ENCODE results near the gene CCL3.
"Not testable (repeated sequence)": the region's sequence is repeated elsewhere in the genome, so short reads cannot be mapped to it uniquely, and the experiment has no call there.

GRCh38 chr17:36099004-36099403, 9.1 kb upstream of the CCL3 start:
- not testable (repeated sequence) for TF ChIP-seq EZH2phosphoT487 (IDR thresholded peaks at IDR 0.05; ENCODE audit: borderline replicate concordance); CTCF (conservative IDR thresholded peaks at IDR 0.05; ENCODE audit: low read length)

Measured in Loucy (cell line).